Chondrocyte (in vitro differentiated cells): ENCODE results near the gene MLPH. TPM values are rescaled to one million over a fixed set of nuclear protein-coding genes. Genes with fewer than 3 reads are reported as not detected.

Source experiments
- DNase-seq: peaks from one replicate; pipeline ENCODE4 v3.0.0; 2021; ENCODE audit warnings: mixed read lengths, low spot score
- H3K27ac Mint-ChIP-seq: one replicate; pipeline ENCODE4 v1.8.0; 2021; ENCODE audit warnings: mild to moderate bottlenecking, moderate library complexity, mixed read lengths; ENCODE audit not compliant: unreplicated experiment
- H3K27me3 Mint-ChIP-seq: 2 replicates; pipeline ENCODE4 v1.8.0; 2021; ENCODE audit warnings: low read depth, mixed read lengths
- H3K36me3 Mint-ChIP-seq: 2 replicates; pipeline ENCODE4 v1.8.0; 2021; ENCODE audit warnings: low read depth, mixed read lengths
- H3K4me1 Mint-ChIP-seq: 2 replicates; pipeline ENCODE4 v1.8.0; 2021; ENCODE audit warnings: low read depth, mild to moderate bottlenecking, mixed read lengths
- H3K4me3 Mint-ChIP-seq: one replicate; pipeline ENCODE4 v1.8.0; 2021; ENCODE audit warnings: mild to moderate bottlenecking, moderate library complexity, mixed read lengths; ENCODE audit not compliant: unreplicated experiment
- H3K9me3 Mint-ChIP-seq: 2 replicates; pipeline ENCODE4 v1.8.0; 2021; ENCODE audit warnings: low read depth, mixed read lengths
- CTCF ChIP-seq: fragments of 200-600 bp; sonication (generic); IDR thresholded peaks from 2 replicates; pipeline ENCODE4 v1.5.0; 2021; ENCODE audit warnings: antibody characterized with exemption, mild to moderate bottlenecking, moderate library complexity
- total RNA-seq: library from RNA; stranded (reverse); gene quantifications from 3 replicates; pipeline ENCODE4 v1.2.1, GENCODE V29; 2021

MLPH gene
- total RNA-seq, 1 donor from 2014 or later, result 6.1 TPM

DNA sequence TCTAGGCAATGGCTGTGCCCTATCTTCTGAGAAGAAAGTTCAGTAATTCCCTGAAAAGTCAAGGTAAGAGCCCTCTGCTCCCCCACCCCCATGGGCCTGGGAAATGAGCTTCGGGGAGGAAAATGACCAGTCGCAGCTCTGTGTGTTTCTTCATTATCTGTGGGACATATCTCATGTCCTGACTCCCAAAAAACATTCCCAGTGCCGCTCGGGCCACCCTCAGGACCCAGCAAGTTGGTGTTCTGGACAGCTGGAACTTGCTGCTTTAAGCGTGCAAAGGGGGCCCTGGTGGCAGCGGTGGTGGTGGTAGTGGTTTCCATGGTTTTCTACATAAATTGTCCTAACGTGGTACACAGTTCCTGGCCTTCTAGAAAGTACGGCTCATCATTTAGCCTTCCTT lies 62.2 kb downstream of the MLPH start:
- Mint-ChIP-seq H3K9me3 (peaks cover 5% of the 10 kb centered on the region), H3K36me3 (peaks cover 1% of the 10 kb centered on the region), H3K4me3 (no peak overlapping the region), H3K27ac (no peak overlapping the region), H3K4me1 (no peaks in the 10 kb centered on the region), H3K27me3 (no peaks in the 10 kb centered on the region)
- DNase-seq, result peak; percentile 37
- TF ChIP-seq CTCF, result no peak

- Mint-ChIP-seq H3K36me3 (peaks cover 3% of the 10 kb centered on the region), H3K27me3 (no peaks in the 10 kb centered on the region), H3K9me3 (peaks cover 5% of the 10 kb centered on the region), H3K27ac (no peak overlapping the region), H3K4me3 (no peak overlapping the region), H3K4me1 (no peaks in the 10 kb centered on the region)
- TF ChIP-seq CTCF, result no peak
- peak; percentile 62 for DNase-seq
These were observed 62.8 kb downstream of the MLPH start for GRCh38 chr2:237549643-237550415.

- no peak overlapping the region for H3K27ac Mint-ChIP-seq
- peak; percentile 73 for DNase-seq
- no peaks in the 10 kb centered on the region for H3K27me3 Mint-ChIP-seq
- no peaks in the 10 kb centered on the region for H3K4me1 Mint-ChIP-seq
- H3K4me3 Mint-ChIP-seq, result no peak overlapping the region
- H3K9me3 Mint-ChIP-seq, result peaks cover 10% of the 10 kb centered on the region
- peaks cover 6% of the 10 kb centered on the region for H3K36me3 Mint-ChIP-seq
- TF ChIP-seq CTCF, result no peak
These were observed 64.1 kb downstream of the MLPH start for GRCh38 chr2:237551071-237551574.

DNA sequence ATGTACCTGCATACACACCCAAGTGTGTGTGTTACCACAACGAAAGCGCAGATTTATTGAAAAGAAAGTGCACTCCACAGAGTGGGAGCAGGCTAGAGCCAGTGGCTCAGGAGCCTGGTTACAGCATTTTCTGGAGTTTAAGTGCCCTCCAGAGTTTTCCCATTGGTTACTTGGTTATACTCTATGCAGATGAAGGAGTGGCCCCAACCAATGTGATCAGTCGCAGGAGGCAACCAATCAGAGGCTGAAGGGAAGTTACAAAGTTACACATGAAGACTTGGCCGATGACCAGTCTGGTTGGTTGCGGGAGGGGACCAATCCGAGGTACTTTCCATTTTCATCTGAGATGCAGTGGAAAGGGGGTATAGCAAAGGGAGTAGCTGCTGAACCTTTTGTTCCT lies 65.9 kb downstream of the MLPH start:
- Mint-ChIP-seq H3K9me3 (peaks cover 13% of the 10 kb centered on the region), H3K4me1 (no peaks in the 10 kb centered on the region), H3K4me3 (no peak overlapping the region), H3K27me3 (peaks cover 1% of the 10 kb centered on the region), H3K27ac (no peak overlapping the region), H3K36me3 (peaks cover 7% of the 10 kb centered on the region)
- no peak for TF ChIP-seq CTCF
- no peak for DNase-seq

- Mint-ChIP-seq H3K27ac (no peak overlapping the region), H3K4me1 (peaks cover under 1% of the 10 kb centered on the region), H3K4me3 (no peak overlapping the region), H3K9me3 (peaks cover 13% of the 10 kb centered on the region), H3K36me3 (peaks cover 7% of the 10 kb centered on the region), H3K27me3 (peaks cover 2% of the 10 kb centered on the region)
- TF ChIP-seq CTCF, result no peak
- DNase-seq, result peak; percentile 40
These were observed 66.9 kb downstream of the MLPH start for GRCh38 chr2:237553948-237554347.
